ENCODE measurements around the gene ADAMTS17. TPM values are rescaled to one million over a fixed set of nuclear protein-coding genes. Genes with fewer than 3 reads are reported as not detected.

Gene ADAMTS17
- total RNA-seq, 1 donor from 2014 or later, result 1.5 TPM

DNA sequence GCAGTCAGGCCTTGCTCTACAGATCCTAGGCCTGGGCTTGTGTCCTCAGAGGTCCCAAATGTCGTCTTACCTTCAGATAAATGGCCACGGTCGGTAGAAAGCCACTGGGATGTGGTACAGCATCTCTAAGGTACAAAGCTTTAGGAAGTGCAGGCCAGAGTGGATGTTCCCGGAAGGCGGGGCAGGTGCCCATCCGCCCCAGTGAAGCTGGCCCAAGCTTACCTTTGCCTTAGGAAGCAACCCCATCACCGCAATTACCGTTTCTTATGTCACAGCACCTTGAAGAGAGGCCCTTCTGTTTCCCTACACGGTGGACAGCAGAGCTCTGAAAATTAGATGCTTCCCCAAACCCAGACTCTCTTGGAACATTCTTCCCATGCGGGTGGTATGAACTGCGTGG lies 368.4 kb downstream of the ADAMTS17 start:
- no peaks in the 10 kb centered on the region for H3K9me3 Mint-ChIP-seq (ENCODE audit: unreplicated experiment)
- TF ChIP-seq, protein P1, sequence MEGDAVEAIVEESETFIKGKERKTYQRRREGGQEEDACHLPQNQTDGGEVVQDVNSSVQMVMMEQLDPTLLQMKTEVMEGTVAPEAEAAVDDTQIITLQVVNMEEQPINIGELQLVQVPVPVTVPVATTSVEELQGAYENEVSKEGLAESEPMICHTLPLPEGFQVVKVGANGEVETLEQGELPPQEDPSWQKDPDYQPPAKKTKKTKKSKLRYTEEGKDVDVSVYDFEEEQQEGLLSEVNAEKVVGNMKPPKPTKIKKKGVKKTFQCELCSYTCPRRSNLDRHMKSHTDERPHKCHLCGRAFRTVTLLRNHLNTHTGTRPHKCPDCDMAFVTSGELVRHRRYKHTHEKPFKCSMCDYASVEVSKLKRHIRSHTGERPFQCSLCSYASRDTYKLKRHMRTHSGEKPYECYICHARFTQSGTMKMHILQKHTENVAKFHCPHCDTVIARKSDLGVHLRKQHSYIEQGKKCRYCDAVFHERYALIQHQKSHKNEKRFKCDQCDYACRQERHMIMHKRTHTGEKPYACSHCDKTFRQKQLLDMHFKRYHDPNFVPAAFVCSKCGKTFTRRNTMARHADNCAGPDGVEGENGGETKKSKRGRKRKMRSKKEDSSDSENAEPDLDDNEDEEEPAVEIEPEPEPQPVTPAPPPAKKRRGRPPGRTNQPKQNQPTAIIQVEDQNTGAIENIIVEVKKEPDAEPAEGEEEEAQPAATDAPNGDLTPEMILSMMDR (IDR thresholded peaks at IDR 0.05), result no peak
- no peak for DNase-seq (ENCODE audit: extremely low spot score, unreplicated experiment)
- no peak overlapping the region for H3K27ac Mint-ChIP-seq (ENCODE audit: unreplicated experiment)
- H3K4me3 Mint-ChIP-seq (ENCODE audit: unreplicated experiment), result no peak overlapping the region
- H3K27me3 Mint-ChIP-seq (ENCODE audit: unreplicated experiment), result peaks cover 5% of the 10 kb centered on the region
- peaks cover 14% of the 10 kb centered on the region for H3K4me1 Mint-ChIP-seq (ENCODE audit: unreplicated experiment)
- no peaks in the 10 kb centered on the region for H3K36me3 Mint-ChIP-seq (ENCODE audit: unreplicated experiment)

DNA sequence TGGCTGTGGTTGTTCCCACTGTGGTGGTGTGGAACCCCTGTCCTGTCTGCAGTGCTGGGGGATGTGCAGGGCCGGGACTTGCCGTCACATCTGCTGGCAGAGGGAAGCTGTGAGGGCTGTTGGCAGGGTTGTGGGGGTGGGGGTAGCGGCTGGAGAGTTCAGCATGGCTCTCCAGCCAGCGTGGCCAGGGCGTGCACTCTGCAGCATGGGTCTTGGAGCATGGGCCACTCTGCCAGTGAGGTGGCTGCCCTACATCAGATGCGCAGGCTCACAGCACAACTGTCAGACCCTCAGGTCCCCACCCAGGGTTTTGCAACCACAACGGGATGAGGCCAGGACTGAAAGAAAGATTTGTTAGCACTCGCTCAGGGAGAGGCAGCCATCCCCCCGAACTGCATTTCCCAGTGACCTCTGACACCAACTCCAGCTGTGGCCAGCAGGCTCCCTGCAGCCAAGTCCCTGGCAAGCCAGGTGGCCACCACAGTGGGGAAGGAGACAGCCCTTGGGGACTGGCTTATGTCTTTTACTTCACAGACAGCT lies 370.8 kb downstream of the ADAMTS17 start:
- DNase-seq (ENCODE audit: extremely low spot score, unreplicated experiment), result no peak
- no peak overlapping the region for H3K4me3 Mint-ChIP-seq (ENCODE audit: unreplicated experiment)
- TF ChIP-seq, protein P1 (IDR thresholded peaks at IDR 0.05), result no peak
- H3K36me3 Mint-ChIP-seq (ENCODE audit: unreplicated experiment), result no peaks in the 10 kb centered on the region
- H3K9me3 Mint-ChIP-seq (ENCODE audit: unreplicated experiment), result no peaks in the 10 kb centered on the region
- peaks cover 5% of the 10 kb centered on the region for H3K27me3 Mint-ChIP-seq (ENCODE audit: unreplicated experiment)
- H3K4me1 Mint-ChIP-seq (ENCODE audit: unreplicated experiment), result peaks cover 4% of the 10 kb centered on the region
- H3K27ac Mint-ChIP-seq (ENCODE audit: unreplicated experiment), result no peak overlapping the region

DNA sequence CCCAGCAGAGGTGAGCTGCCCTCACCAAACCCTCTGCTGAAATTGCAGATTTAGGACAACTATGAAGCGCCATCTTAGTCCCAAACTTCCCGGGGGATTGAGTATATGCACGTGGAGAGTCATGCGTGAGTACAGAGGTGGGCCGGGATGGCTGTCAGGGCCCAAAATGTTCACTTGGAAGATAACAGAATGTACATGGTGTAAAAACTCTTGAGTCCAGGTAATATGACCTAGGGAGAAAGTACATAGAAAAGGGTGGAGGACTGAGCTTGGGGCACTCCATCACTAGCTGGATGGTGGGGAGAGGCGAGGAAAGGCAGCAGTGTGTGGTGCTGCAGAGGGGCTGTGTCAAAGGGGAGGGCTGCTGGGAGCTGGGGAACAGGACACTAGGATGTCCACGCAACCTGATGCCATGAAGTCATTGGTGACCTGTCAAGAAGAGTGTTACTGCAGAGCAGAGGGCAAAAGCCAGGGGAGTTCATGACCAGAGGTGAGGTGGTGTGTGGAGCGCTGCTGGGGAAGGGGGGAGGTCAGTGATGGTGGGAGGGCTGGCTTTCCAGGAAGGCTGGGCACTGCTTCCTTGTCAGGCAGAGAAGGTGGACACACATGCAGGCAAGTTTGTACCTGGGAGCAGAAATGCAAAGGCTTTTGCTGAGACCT lies 372.4 kb downstream of the ADAMTS17 start:
- H3K27me3 Mint-ChIP-seq (ENCODE audit: unreplicated experiment), result peaks cover 5% of the 10 kb centered on the region
- no peak overlapping the region for H3K27ac Mint-ChIP-seq (ENCODE audit: unreplicated experiment)
- DNase-seq (ENCODE audit: extremely low spot score, unreplicated experiment), result no peak
- no peaks in the 10 kb centered on the region for H3K9me3 Mint-ChIP-seq (ENCODE audit: unreplicated experiment)
- no peaks in the 10 kb centered on the region for H3K36me3 Mint-ChIP-seq (ENCODE audit: unreplicated experiment)
- peaks cover 4% of the 10 kb centered on the region for H3K4me1 Mint-ChIP-seq (ENCODE audit: unreplicated experiment)
- H3K4me3 Mint-ChIP-seq (ENCODE audit: unreplicated experiment), result no peak overlapping the region
- TF ChIP-seq, protein P1 (IDR thresholded peaks at IDR 0.05), result no peak

DNA sequence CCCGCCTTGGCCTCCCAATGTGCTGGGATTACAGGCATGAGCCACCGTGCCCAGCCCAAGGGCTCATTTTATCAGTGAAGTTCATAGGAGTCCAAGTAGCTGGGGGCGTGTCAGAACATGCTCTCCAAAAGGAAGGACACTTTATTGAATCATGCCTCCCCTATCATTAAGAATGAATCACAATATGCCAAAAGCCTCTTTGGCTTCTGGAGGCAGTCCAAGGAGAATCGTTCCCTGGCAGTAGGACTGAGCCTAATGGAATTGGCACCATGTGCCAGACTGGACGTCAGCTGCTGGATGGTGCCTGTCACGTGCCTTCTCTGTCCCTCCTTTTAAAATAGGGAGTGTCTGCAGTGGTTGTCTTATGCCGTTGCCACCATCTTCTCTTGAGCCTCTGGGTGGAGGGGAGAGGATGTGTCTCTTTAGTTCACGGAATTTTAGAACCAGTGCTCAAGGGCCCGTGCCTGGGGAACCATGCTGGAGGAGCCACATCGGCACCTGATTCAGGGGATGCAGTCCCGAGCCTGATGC lies 373.9 kb downstream of the ADAMTS17 start:
- no peak overlapping the region for H3K4me3 Mint-ChIP-seq (ENCODE audit: unreplicated experiment)
- DNase-seq (ENCODE audit: extremely low spot score, unreplicated experiment), result no peak
- no peak overlapping the region for H3K27ac Mint-ChIP-seq (ENCODE audit: unreplicated experiment)

DNA sequence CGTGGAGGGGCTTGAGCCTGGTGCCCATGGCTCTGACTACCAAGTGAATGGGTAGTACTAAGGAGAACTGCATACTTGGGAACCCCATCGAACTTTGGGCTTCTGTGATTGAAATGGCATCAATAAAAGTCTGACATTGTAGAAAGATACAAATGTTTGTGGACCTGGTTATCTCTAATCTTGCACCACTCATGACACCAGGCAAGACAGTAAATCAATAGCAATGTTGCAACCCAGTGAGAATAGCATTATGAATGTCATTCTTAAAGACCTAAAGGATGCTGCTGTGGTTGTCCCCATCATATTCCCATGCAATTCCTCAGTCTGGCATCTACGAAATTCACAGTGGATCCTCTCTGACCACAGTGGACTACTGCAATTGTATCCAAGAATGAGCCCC lies 375.0 kb downstream of the ADAMTS17 start:
- no peaks in the 10 kb centered on the region for H3K9me3 Mint-ChIP-seq (ENCODE audit: unreplicated experiment)
- no peak for DNase-seq (ENCODE audit: extremely low spot score, unreplicated experiment)
- H3K4me1 Mint-ChIP-seq (ENCODE audit: unreplicated experiment), result peaks cover 2% of the 10 kb centered on the region
- no peaks in the 10 kb centered on the region for H3K36me3 Mint-ChIP-seq (ENCODE audit: unreplicated experiment)
- H3K27ac Mint-ChIP-seq (ENCODE audit: unreplicated experiment), result no peak overlapping the region
- no peak overlapping the region for H3K4me3 Mint-ChIP-seq (ENCODE audit: unreplicated experiment)
- TF ChIP-seq, protein P1 (IDR thresholded peaks at IDR 0.05), result no peak
- peaks cover 5% of the 10 kb centered on the region for H3K27me3 Mint-ChIP-seq (ENCODE audit: unreplicated experiment)

More for the DNA sequence above, 373.9 kb downstream of the ADAMTS17 start:
- H3K4me1 Mint-ChIP-seq (ENCODE audit: unreplicated experiment), result peaks cover 4% of the 10 kb centered on the region
- peaks cover 5% of the 10 kb centered on the region for H3K27me3 Mint-ChIP-seq (ENCODE audit: unreplicated experiment)
- no peaks in the 10 kb centered on the region for H3K36me3 Mint-ChIP-seq (ENCODE audit: unreplicated experiment)
- TF ChIP-seq, protein P1 (IDR thresholded peaks at IDR 0.05), result no peak
- no peaks in the 10 kb centered on the region for H3K9me3 Mint-ChIP-seq (ENCODE audit: unreplicated experiment)

Data from osteocyte (in vitro differentiated cells).